H1 (cell line): Measurements from ENCODE around the gene ASCC2. TPM values are rescaled to one million over a fixed set of nuclear protein-coding genes. Genes with fewer than 3 reads are reported as not detected.

Experiments
- FOSL1 ChIP-seq: IDR thresholded peaks from 2 replicates; pipeline ENCODE4 v1.6.1; 2011; ENCODE audit warnings: mild to moderate bottlenecking, low read depth, low read length, moderate library complexity; ENCODE audit not compliant: insufficient read depth
- HDAC6 ChIP-seq: IDR thresholded peaks from one replicate; pipeline ENCODE4 v1.7.1; 2012; ENCODE audit warnings: low read depth, mild to moderate bottlenecking, inconsistent platforms, low read length, moderate library complexity
- NANOG ChIP-seq: IDR thresholded peaks from 2 replicates; pipeline ENCODE4 v1.6.1; 2011; ENCODE audit warnings: low read length, low read depth, mild to moderate bottlenecking, inconsistent platforms; ENCODE audit not compliant: insufficient read depth, poor library complexity, severe bottlenecking
- polyA plus RNA-seq, 7 experiments: library from polyadenylated mRNA; depleted of rRNA in 3 of 7; stranded (reverse) in 5 of 7; unstranded in 2 of 7; fragments of >200 nt in 5 of 7; fragments of 200-250 nt in 2 of 7; gene quantifications; 1 replicate in 5 of 7; 2 replicates in 1 of 7; 4 replicates in 1 of 7; pipeline versions ENCODE4 v1.2.1 to v1.2.3, GENCODE V29; 2011 to 2013; ENCODE audit warnings: missing spikeins in 2 of 7, mixed read lengths in 2 of 7
- total RNA-seq: library from RNA; stranded (reverse); fragmentation: NEBNext Ultra II Directional; extraction: Animal tissue kit (Norgen Biotek cat#: 25700); gene quantifications from 2 replicates; pipeline ENCODE4 v1.2.1, GENCODE V29; 2021

Gene ASCC2
- total and polyA plus RNA-seq, 2 of the 8 experiments (the other 6 are each of a cell fraction or from before 2014, with no cell fraction given): 35.0 to 35.8 TPM

- TF ChIP-seq NANOG (no peak), HDAC6 (no peak), FOSL1 (no peak)
- TF ChIP-seq, all 59 proteins: peak for 0
Measured at GRCh38 chr22:29799217-29799680, 38.8 kb downstream of the ASCC2 start (continued).
